NCI-H2196 (cell line): ENCODE data around the gene RPP30.
"Not testable (repeated sequence)": the region's sequence is repeated elsewhere in the genome, so short reads cannot be mapped to it uniquely, and the experiment has no call there.

ENCODE experiments used
- DNase-seq: peaks from one replicate; lab custom pipeline; 2025; ENCODE audit not compliant: unreplicated experiment; lab: John Stamatoyannopoulos, UW

Gene RPP30

GRCh38 chr10:90939116-90939515 lies 67.3 kb downstream of the RPP30 start:
- DNase-seq = no peak

GRCh38 chr10:90939648-90940047 lies 67.9 kb downstream of the RPP30 start:
- no peak for DNase-seq

GRCh38 chr10:90942980-90943379 lies 71.2 kb downstream of the RPP30 start:
- DNase-seq = not testable (repeated sequence)

DNA sequence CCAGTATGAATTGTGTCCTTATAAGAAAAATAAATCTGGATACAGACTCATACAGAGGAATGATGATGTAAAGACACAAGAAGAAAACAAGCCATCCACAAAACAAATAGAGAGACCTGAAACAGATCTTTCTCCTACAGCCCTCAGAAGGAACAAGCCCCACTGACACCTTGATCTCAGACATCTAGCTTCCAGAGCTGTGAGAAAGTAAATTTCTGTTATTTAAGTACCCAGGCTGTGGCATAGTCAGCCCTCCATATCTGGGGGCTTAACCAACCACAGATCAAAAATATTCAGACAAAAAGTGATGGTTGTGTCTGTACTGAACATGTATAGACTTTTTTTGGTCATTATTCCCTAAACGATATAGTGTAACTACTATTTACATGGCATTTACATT lies 73.0 kb downstream of the RPP30 start:
- no peak for DNase-seq

DNA sequence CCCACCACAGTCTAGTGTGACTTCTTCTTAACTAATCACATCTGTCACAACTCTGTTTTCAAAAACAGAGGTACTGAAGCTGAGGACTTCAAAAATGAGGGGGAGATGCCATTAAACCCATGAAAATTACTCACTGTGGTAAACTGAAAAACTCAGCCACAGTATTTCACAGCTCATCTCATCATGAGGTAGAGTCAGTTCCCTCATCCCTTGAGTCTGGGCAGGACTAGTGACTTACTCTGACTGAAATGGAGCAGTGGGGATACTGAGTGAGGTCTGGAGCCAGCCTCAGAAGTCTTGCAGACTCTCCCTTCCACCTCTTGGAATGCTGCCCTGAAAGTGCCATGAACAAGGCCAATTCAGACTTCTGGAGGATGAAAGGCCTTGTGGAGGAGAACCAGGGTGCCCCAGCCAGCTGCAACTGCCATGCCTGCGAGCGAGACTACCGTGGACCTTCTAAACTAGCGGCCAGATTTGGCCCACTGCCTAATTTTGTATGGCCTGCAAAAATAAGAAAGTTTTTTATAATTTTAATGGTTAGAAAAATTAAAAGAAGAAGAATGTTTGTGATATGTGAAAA lies 73.8 kb downstream of the RPP30 start:
- no peak for DNase-seq

DNA sequence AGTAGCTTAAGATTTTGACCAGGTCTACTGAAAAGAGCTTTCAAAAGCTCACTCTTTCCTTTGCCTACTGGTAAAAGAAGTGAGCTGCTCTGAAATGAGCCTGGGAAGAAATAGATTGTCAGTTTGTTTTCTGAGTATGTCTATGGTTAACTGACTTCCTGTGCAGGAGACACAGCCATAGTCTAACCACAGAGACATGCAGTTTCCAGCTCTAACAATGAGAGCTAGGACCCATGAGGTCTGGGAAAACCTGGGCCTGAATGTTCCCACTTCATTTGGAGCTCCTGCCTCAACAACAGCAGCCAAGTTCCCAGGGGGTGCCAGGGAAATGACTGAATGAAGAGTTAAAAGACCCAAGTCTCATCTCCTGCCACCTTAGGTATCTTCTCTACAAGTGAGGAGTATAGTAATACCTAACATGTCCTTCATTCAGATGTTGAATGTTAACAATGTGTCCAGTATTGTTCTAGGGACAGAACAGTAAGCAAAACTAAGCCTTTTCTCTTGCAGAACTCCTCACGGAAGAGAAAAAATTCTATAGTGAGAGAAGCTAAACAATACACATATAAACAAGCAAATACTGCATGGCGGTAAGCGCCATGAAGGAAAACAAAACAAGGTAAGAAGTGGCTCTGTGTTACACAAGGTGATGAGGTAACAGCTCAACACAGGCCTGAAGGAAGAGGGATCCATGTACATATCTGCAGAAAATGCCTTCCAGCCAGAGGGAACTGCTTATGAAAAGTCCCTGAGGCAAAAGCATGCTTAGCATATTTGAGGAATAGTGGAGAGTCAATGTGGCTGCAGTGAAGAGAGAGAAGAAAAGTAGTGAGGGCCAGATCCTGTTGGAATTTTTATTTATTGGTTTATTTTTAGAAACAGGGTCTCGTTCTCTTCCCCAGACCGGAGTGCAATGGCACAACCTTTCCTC lies 75.5 kb downstream of the RPP30 start:
- DNase-seq = no peak
